ENCODE data around the gene BSN.

BSN gene

GRCh38 chr3:49704629-49705028, 150.4 kb downstream of the BSN start:
- Histone ChIP-seq H3K79me2 (ENCODE audit: insufficient read depth, low read depth) (no peaks in the 10 kb centered on the region), H3K27ac (no peak overlapping the region), H3K36me3 (ENCODE audit: insufficient read depth) (no peaks in the 10 kb centered on the region), H3K9ac (no peak overlapping the region), H3K27me3 (ENCODE audit: insufficient read depth, low read depth) (no peaks in the 10 kb centered on the region), H3K4me1 (ENCODE audit: low read depth, poor library complexity, severe bottlenecking) (no peaks in the 10 kb centered on the region), H3K4me2 (no peak overlapping the region), H4K20me1 (ENCODE audit: insufficient read depth) (no peaks in the 10 kb centered on the region), H3K4me3 (IDR thresholded peaks at IDR 0.05; ENCODE audit: insufficient read depth, low read depth, low read length) (no peak overlapping the region), H2AFZ (ENCODE audit: low read depth) (no peak overlapping the region)
- no peak for TF ChIP-seq CTCF (conservative IDR thresholded peaks at IDR 0.05; ENCODE audit: low read depth, low read length)

- H3K27me3 ChIP-seq (ENCODE audit: insufficient read depth, low read depth): no peaks in the 10 kb centered on the region
- no peak overlapping the region for H3K4me2 ChIP-seq
- H3K36me3 ChIP-seq (ENCODE audit: insufficient read depth): no peaks in the 10 kb centered on the region
- H4K20me1 ChIP-seq (ENCODE audit: insufficient read depth): no peaks in the 10 kb centered on the region
- H3K4me3 ChIP-seq (IDR thresholded peaks at IDR 0.05; ENCODE audit: insufficient read depth, low read depth, low read length): no peak overlapping the region
- H2AFZ ChIP-seq (ENCODE audit: low read depth): no peak overlapping the region
- H3K27ac ChIP-seq: no peak overlapping the region
- no peaks in the 10 kb centered on the region for H3K79me2 ChIP-seq (ENCODE audit: insufficient read depth, low read depth)
- no peak for TF ChIP-seq CTCF (conservative IDR thresholded peaks at IDR 0.05; ENCODE audit: low read depth, low read length)
- no peaks in the 10 kb centered on the region for H3K4me1 ChIP-seq (ENCODE audit: low read depth, poor library complexity, severe bottlenecking)
- no peak overlapping the region for H3K9ac ChIP-seq
Observed at GRCh38 chr3:49705390-49705960, 151.2 kb downstream of the BSN start.

- no peak overlapping the region for H3K4me3 ChIP-seq (IDR thresholded peaks at IDR 0.05; ENCODE audit: insufficient read depth, low read depth, low read length)
Observed at GRCh38 chr3:49706456-49707112, 152.3 kb downstream of the BSN start.

GRCh38 chr3:49707113-49707480, 152.8 kb downstream of the BSN start:
- H3K27ac ChIP-seq: no peak overlapping the region
- no peaks in the 10 kb centered on the region for H4K20me1 ChIP-seq (ENCODE audit: insufficient read depth)
- H3K4me1 ChIP-seq (ENCODE audit: low read depth, poor library complexity, severe bottlenecking): no peaks in the 10 kb centered on the region
- H3K36me3 ChIP-seq (ENCODE audit: insufficient read depth): no peaks in the 10 kb centered on the region
- H3K9ac ChIP-seq: no peak overlapping the region
- H2AFZ ChIP-seq (ENCODE audit: low read depth): no peak overlapping the region
- H3K27me3 ChIP-seq (ENCODE audit: insufficient read depth, low read depth): no peaks in the 10 kb centered on the region
- no peak overlapping the region for H3K4me3 ChIP-seq (IDR thresholded peaks at IDR 0.05; ENCODE audit: insufficient read depth, low read depth, low read length)
- H3K79me2 ChIP-seq (ENCODE audit: insufficient read depth, low read depth): no peaks in the 10 kb centered on the region
- no peak for TF ChIP-seq CTCF (conservative IDR thresholded peaks at IDR 0.05; ENCODE audit: low read depth, low read length)
- no peak overlapping the region for H3K4me2 ChIP-seq

More at GRCh38 chr3:49706456-49707112, 152.3 kb downstream of the BSN start:
- Histone ChIP-seq H3K27ac (no peak overlapping the region), H4K20me1 (ENCODE audit: insufficient read depth) (no peaks in the 10 kb centered on the region), H2AFZ (ENCODE audit: low read depth) (no peak overlapping the region), H3K36me3 (ENCODE audit: insufficient read depth) (no peaks in the 10 kb centered on the region), H3K79me2 (ENCODE audit: insufficient read depth, low read depth) (no peaks in the 10 kb centered on the region), H3K9ac (no peak overlapping the region), H3K27me3 (ENCODE audit: insufficient read depth, low read depth) (no peaks in the 10 kb centered on the region), H3K4me2 (no peak overlapping the region), H3K4me1 (ENCODE audit: low read depth, poor library complexity, severe bottlenecking) (no peaks in the 10 kb centered on the region)
- no peak for TF ChIP-seq CTCF (conservative IDR thresholded peaks at IDR 0.05; ENCODE audit: low read depth, low read length)

Data from KMS-11 (cell line).